GM12878 (cell line): Measurements from ENCODE around the gene CFAP97D2. TPM values are rescaled to one million over a fixed set of nuclear protein-coding genes. Genes with fewer than 3 reads are reported as not detected.

Source experiments
- ATAC-seq: fragments of 200-7000 bp; cut with Tn5 transposase; 3 replicates; pipeline ENCODE4 v1.9.1; 2020; ENCODE audit warnings: mild to moderate bottlenecking, moderate library complexity
- BruUV-seq: library from RNA; stranded (reverse); fragments of 400-500 nt; replicated peaks from 2 replicates; lab custom pipeline; 2021; lab: Mats Ljungman, UMichigan
- CTCF ChIA-PET: fragments of 300-600 bp; sonication (Branson Sonifier 250); formaldehyde crosslinking; extraction: SDS; loops from one replicate; lab custom pipeline; 2021; ENCODE audit warnings: inconsistent platforms; lab: Yijun Ruan, JAX
- POLR2A ChIA-PET: fragments of 350-600 bp; formaldehyde crosslinking; extraction: SDS; loops from one replicate; lab custom pipeline; 2021; ENCODE audit warnings: inconsistent platforms; lab: Charles Lee
- RAD21 ChIA-PET: fragments of 300-600 bp; sonication (Branson Sonifier 250); formaldehyde crosslinking; loops from one replicate; lab custom pipeline; 2023; ENCODE audit warnings: antibody characterized with exemption; ENCODE audit not compliant: unreplicated experiment; lab: Charles Lee
- SMC1A ChIA-PET: fragments of 300-600 bp; sonication (Branson Sonifier 250); formaldehyde crosslinking; loops from one replicate; lab custom pipeline; 2023; ENCODE audit not compliant: unreplicated experiment, uncharacterized antibody; lab: Charles Lee
- DNase-seq: peaks from one replicate; pipeline ENCODE4 v3.0.0-alpha.2; 2011; ENCODE audit warnings: low read depth, low spot score
- FAIRE-seq: peaks from 3 replicates; lab custom pipeline; 2011; peaks lifted over from hg19 to GRCh38; lab: Jason Lieb, UNC
- H2AFZ ChIP-seq: 2 replicates; pipeline ENCODE4 v1.6.0; 2011; ENCODE audit warnings: low read depth, low read length, control low read depth; ENCODE audit not compliant: control insufficient read depth
- H3K27ac ChIP-seq: 2 replicates; pipeline ENCODE4 v1.5.1; 2011; ENCODE audit warnings: control low read depth; ENCODE audit not compliant: control insufficient read depth, insufficient read depth
- H3K27me3 ChIP-seq, 2 experiments: replicated peaks in 1 of 2; 2 replicates each; pipeline versions ENCODE4 v1.6.0 to v1.6.1; 2011; ENCODE audit warnings: low read length in 1 of 2; ENCODE audit not compliant: control insufficient read depth in 2 of 2, insufficient read depth in 2 of 2
- H3K36me3 ChIP-seq, 2 experiments: 2 replicates each; pipeline ENCODE4 v1.5.1; 2011; ENCODE audit warnings: low read length in 1 of 2; ENCODE audit not compliant: control insufficient read depth in 2 of 2, insufficient read depth in 2 of 2
- H3K4me1 ChIP-seq: 2 replicates; pipeline ENCODE4 v1.6.1; 2011; ENCODE audit warnings: mild to moderate bottlenecking, low read length, moderate library complexity, mixed read lengths; ENCODE audit not compliant: control insufficient read depth, insufficient read depth
- H3K4me2 ChIP-seq: 2 replicates; pipeline ENCODE4 v1.6.0; 2011; ENCODE audit warnings: control low read depth; ENCODE audit not compliant: control insufficient read depth, insufficient read depth
- H3K4me3 ChIP-seq: fragments of 200-600 bp; sonication (generic); 2 replicates; pipeline ENCODE4 v1.5.1; 2016
- H3K79me2 ChIP-seq: 2 replicates; pipeline ENCODE4 v1.6.0; 2011; ENCODE audit warnings: low read length; ENCODE audit not compliant: control insufficient read depth, insufficient read depth
- H3K9ac ChIP-seq: 2 replicates; pipeline ENCODE4 v1.8.0; 2011; ENCODE audit warnings: low read length, control low read depth, mixed read lengths; ENCODE audit not compliant: control insufficient read depth, insufficient read depth
- H3K9me3 ChIP-seq: replicated peaks from 3 replicates; pipeline ENCODE4 v1.5.1; 2011; ENCODE audit warnings: mild to moderate bottlenecking, low read length; ENCODE audit not compliant: control insufficient read depth, insufficient read depth
- H4K20me1 ChIP-seq: 2 replicates; pipeline ENCODE4 v1.6.0; 2011; ENCODE audit not compliant: control insufficient read depth, insufficient read depth
- ATF3 ChIP-seq: IDR thresholded peaks from 2 replicates; pipeline ENCODE4 v1.6.1; 2011; ENCODE audit warnings: low read depth, mild to moderate bottlenecking, low read length, moderate library complexity, borderline replicate concordance; ENCODE audit errors: extremely low read depth
- IKZF2 ChIP-seq, 2 experiments: fragments of 450-650 bp; IDR thresholded peaks; 2 replicates each; pipeline ENCODE4 v1.6.1; 2017; ENCODE audit warnings: mild to moderate bottlenecking in 2 of 2, moderate library complexity in 2 of 2
- NRF1 ChIP-seq: conservative IDR thresholded peaks from 2 replicates; pipeline ENCODE4 v1.6.1; 2011; ENCODE audit warnings: mild to moderate bottlenecking, low read depth, low read length, improper control_type of control experiment
- SKIL ChIP-seq: fragments of 450-650 bp; IDR thresholded peaks from 2 replicates; pipeline ENCODE4 v1.6.1; 2017; ENCODE audit warnings: mild to moderate bottlenecking, low read depth, inconsistent platforms; ENCODE audit not compliant: poor library complexity, severe bottlenecking
- TCF12 ChIP-seq: IDR thresholded peaks from 2 replicates; pipeline ENCODE4 v1.6.1; 2011; ENCODE audit warnings: low read depth, mild to moderate bottlenecking, low read length
- USF1 ChIP-seq: IDR thresholded peaks from 2 replicates; pipeline ENCODE4 v1.6.1; 2011; ENCODE audit warnings: borderline replicate concordance, low read depth, mild to moderate bottlenecking, moderate library complexity, mixed read lengths, low read length; ENCODE audit not compliant: insufficient read depth; ENCODE audit errors: extremely low read length
- YY1 ChIP-seq: IDR thresholded peaks from 2 replicates; pipeline ENCODE4 v1.6.1; 2011; ENCODE audit warnings: low read depth, mild to moderate bottlenecking, low read length
- WGBS: methylation state at CpG from one replicate; pipeline ENCODE4 v1.1.6; 2016; ENCODE audit warnings: low lambda C conversion rate; ENCODE audit not compliant: insufficient replicate concordance, insufficient coverage; ENCODE audit errors: missing lambda C conversion rate; 5-methylcytosine and 5-hydroxymethylcytosine counted together
- in situ Hi-C: fragments of 300-500 bp; cut with MboI; formaldehyde crosslinking; loops from 9 replicates; pipeline ENCODE4 v1.14.3; 2018; ENCODE audit warnings: mixed read lengths
- intact Hi-C: fragments of 100-400 bp; cut with micrococcal nuclease; formaldehyde crosslinking; loops from one replicate; pipeline ENCODE4 v1.14.2; 2022; ENCODE audit not compliant: unreplicated experiment
- polyA plus RNA-seq, 11 experiments: library from polyadenylated mRNA; depleted of rRNA in 4 of 11; unstranded in 6 of 11; stranded (reverse) in 5 of 11; fragments of >200 nt; fragmentation: Nextera tagmentation in 4 of 11; fragmentation: Illumina TruSeq in 1 of 11; extraction: Ambion mirVana in 4 of 11; extraction: Trizol in 1 of 11; gene quantifications; 1 replicate in 1 of 11; 2 replicates in 10 of 11; pipeline versions ENCODE4 v1.2.1 to v1.2.3, GENCODE V29; 2011 to 2016; ENCODE audit warnings: inconsistent platforms in 2 of 11, missing spikeins in 2 of 11, low read depth in 1 of 11
- total RNA-seq, 4 experiments: library from RNA; depleted of rRNA in 3 of 4; stranded (reverse); fragments of >200 nt in 3 of 4; fragmentation: Illumina TruSeq in 1 of 4; extraction: Trizol in 1 of 4; gene quantifications; 2 replicates each; pipeline versions ENCODE4 v1.2.1 to v1.2.3, GENCODE V29; 2013 to 2021
- TF ChIP-seq, protein P1 (sequence below): fragments of 450-650 bp; IDR thresholded peaks from 2 replicates; pipeline ENCODE4 v1.6.1; 2017; ENCODE audit warnings: antibody characterized with exemption, mild to moderate bottlenecking, moderate library complexity
- TF ChIP-seq, protein P2 (sequence below): fragments of 450-650 bp; IDR thresholded peaks from 2 replicates; pipeline ENCODE4 v1.6.1; 2017; ENCODE audit warnings: low read depth, mild to moderate bottlenecking, moderate library complexity

CFAP97D2 gene
- total and polyA plus RNA-seq, 10 of the 15 experiments (the other 5 are each of a cell fraction or from before 2014, with no cell fraction given), result not detected

DNA sequence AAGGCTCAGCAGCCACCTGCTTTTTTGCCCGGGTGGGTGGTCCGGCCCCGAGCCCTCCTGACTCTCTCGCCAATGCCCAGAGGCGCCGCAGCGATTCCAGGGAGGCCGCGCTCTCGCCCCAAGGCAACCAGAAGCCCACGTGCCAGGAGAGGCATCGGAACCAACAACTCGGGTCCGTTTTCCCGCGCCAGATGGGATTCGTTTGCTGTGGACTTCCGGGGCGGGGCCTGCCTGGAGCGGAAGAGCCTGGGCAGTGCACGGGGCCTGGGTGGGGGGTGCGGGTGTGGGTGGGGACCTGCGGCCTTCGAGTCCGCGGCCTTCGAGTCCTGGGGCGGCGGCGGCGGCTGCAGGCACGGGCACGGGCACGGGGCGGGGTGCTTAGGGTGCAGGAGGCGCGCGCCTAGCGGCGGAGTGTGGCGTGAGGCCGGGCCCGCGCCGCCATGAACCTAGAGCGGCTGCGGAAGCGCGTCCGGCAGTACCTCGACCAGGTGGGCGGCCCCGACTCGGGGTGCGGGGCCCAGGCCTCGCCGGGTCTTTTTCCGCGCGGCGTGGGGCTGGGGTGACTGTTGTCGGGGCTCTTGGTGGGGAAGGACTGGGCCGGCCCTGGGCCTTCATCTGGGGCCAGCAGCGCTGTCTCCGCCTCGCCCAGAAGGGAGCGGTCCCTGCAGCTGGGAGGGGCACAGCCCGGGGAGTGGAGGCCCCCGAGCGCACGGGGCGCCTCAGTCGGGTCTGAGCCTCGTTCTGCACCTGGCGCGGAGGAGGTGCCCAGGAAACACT, 55.8 kb downstream of the CFAP97D2 start, which contains the start of gene CDC16:
Gene CDC16, plus strand, starts transcription at position 253 of the 777 bp plus-strand sequence. Its CDS starts 188 bp downstream, at position 441.
- BruUV-seq, result no TSS peak
- Histone ChIP-seq H3K27ac (peak within 1 kb of the TSS; percentile 81), H3K4me2 (peak within 1 kb of the TSS; percentile 95), H3K36me3 (peaks cover 2 to 21% of the 10 kb centered on the region in 2 experiments; a peak in 3 of 4 replicates), H3K4me3 (peak within 1 kb of the TSS; percentile 97), H2AFZ (peak within 1 kb of the TSS; percentile 85), H3K27me3 (0 out of 4 replicates have a peak, but pooled peaks cover 0 to 6% of the 10 kb centered on the region in 2 experiments), H3K79me2 (peaks cover 22% of the 10 kb centered on the region), H4K20me1 (no peaks in the 10 kb centered on the region), H3K9me3 (no peaks in the 10 kb centered on the region), H3K4me1 (no peaks in the 10 kb centered on the region), H3K9ac (peak within 1 kb of the TSS; percentile 70)
- peak; percentile 96 for ATAC-seq
- FAIRE-seq, result no peak
- CTCF ChIA-PET, result interaction anchor here (0.5 to 1.6 kb wide), 2 partner anchors 42 to 104 kb away, joined by 3 read pairs; no protein-coding TSS in a partner anchor
- in situ Hi-C loops (no loop called here), intact Hi-C loops (loop anchor here (2.0 kb wide), 1 partner anchor 46 kb away; the partner anchor contains the start of gene UPF3A)
- SMC1A ChIA-PET, result interaction anchor here (1.1 to 1.9 kb wide), 2 partner anchors 45 to 102 kb away, joined by 3 to 7 read pairs; no protein-coding TSS in a partner anchor
- RAD21 ChIA-PET, result interaction anchor here (1.0 kb wide), 1 partner anchor 47 kb away, joined by 4 read pairs; the partner anchor contains the start of gene UPF3A
- WGBS, result 1% methylated on average over 35 of the region's 76 CpGs
- POLR2A ChIA-PET, result no interaction called here
- peak; percentile 57 for DNase-seq
- TF ChIP-seq SKIL, result no peak
- TF ChIP-seq, protein P1, sequence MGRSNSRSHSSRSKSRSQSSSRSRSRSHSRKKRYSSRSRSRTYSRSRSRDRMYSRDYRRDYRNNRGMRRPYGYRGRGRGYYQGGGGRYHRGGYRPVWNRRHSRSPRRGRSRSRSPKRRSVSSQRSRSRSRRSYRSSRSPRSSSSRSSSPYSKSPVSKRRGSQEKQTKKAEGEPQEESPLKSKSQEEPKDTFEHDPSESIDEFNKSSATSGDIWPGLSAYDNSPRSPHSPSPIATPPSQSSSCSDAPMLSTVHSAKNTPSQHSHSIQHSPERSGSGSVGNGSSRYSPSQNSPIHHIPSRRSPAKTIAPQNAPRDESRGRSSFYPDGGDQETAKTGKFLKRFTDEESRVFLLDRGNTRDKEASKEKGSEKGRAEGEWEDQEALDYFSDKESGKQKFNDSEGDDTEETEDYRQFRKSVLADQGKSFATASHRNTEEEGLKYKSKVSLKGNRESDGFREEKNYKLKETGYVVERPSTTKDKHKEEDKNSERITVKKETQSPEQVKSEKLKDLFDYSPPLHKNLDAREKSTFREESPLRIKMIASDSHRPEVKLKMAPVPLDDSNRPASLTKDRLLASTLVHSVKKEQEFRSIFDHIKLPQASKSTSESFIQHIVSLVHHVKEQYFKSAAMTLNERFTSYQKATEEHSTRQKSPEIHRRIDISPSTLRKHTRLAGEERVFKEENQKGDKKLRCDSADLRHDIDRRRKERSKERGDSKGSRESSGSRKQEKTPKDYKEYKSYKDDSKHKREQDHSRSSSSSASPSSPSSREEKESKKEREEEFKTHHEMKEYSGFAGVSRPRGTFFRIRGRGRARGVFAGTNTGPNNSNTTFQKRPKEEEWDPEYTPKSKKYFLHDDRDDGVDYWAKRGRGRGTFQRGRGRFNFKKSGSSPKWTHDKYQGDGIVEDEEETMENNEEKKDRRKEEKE, result no peak
- TF ChIP-seq, protein P2, sequence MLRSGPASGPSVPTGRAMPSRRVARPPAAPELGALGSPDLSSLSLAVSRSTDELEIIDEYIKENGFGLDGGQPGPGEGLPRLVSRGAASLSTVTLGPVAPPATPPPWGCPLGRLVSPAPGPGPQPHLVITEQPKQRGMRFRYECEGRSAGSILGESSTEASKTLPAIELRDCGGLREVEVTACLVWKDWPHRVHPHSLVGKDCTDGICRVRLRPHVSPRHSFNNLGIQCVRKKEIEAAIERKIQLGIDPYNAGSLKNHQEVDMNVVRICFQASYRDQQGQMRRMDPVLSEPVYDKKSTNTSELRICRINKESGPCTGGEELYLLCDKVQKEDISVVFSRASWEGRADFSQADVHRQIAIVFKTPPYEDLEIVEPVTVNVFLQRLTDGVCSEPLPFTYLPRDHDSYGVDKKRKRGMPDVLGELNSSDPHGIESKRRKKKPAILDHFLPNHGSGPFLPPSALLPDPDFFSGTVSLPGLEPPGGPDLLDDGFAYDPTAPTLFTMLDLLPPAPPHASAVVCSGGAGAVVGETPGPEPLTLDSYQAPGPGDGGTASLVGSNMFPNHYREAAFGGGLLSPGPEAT, result no peak
- no peak for TF ChIP-seq NRF1
- peak; percentile 65 for TF ChIP-seq USF1
- TF ChIP-seq TCF12, result 0 out of 2 replicates have a peak, but pooled peaks have one; percentile 61
- TF ChIP-seq IKZF2 (IDR thresholded peaks at IDR 0.05), result 0 out of 4 replicates have a peak, but pooled peaks of 1 of the 2 experiments have one; percentile 41
- TF ChIP-seq ATF3, result no peak
- peak; percentile 88 for TF ChIP-seq YY1
